Posterior cingulate gyrus (tissue), 11 donors: ENCODE measurements around the gene NRIP2.

Experiments used
- DNase-seq, 10 donors: peaks; one replicate each; pipeline versions ENCODE4 v3.0.0 to v3.0.0-alpha.2; 2020 to 2021; ENCODE audit warnings: mixed read lengths in 3 of 10
- intact Hi-C: fragments of 100-400 bp; cut with DNase I; formaldehyde crosslinking; loops from one replicate; pipeline ENCODE4 v1.15.1; 2023

Gene NRIP2

DNA sequence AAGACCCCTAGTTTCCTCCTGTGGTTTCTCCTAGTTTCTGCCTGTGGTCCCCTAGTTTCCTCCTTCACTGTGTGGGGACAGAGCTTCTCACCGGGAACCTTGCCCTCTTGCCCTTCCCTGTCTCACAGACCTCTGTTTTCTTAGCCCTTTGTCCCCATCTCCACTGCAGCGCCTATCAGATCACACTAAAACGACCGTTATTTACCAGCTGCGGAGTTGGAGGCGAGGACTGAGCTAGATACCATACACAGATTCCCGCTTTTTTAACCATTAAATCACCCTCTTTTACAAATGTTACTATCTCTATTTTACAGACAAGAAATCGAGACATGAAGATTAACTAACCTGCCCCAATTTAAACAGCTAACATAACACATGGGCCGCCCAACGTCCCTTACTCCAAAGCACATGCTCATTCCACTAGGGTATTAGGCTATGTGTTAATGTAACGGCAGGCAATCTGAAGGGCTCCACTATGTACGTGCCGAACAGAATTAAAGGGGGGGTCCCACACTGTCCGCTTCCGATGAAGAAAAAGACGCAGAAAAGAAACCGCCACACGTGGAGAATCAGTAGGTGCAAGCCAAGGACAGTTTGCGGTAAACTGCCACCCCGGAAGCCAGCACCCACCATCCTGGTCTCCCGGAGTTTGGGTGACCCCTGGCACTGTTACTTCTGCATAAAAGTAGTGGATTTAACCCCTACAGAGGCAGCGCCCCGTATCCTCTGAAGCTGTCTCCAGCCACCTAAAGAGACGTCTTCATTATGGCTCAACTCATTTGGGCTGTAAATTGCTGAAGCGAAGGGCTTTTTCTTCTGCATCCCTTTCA lies 41.9 kb downstream of the NRIP2 start:
- DNase-seq, result peak in 1 of 10 donors; percentile 37
- intact Hi-C loops, result no loop called here

DNA sequence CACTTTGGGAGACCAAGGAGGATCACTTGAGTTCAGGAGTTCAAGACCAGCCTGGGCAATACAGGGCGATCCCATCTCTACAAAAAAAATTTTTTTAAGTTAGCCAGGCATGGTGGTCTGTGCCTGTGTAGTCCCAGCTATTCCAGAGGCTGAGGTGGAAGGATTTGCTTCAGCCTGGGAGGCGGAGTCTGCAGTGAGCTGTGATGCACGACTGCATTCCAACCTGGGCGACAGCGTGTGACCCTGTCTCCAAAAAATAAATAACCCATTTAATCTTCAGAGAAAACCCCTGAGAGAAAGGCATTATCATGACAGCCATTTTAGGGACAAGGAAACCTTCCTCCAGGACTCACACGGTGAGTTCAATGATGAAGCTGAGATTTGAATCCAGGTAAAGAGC lies 43.7 kb downstream of the NRIP2 start:
- intact Hi-C loops, result no loop called here
- DNase-seq, result no peak

DNA sequence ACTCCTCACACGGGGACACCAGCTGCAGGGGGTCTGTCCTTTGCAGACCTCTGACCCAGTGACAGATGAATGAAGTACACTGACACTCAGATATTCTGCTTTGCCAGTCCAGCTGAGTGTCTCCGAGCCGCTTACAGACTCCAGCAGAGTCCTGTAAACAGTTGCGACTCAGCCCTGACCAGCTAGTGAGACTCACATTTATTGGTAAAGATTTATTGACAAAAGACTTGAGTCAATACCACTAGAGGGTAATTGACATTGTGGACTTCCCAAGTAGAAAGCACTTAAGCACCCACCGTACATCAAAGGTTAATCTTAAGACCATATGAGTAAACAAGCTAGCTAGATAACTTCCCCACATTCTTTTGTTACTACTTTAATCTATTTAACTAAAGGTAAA lies 49.8 kb downstream of the NRIP2 start:
- DNase-seq, result peak in 1 of 10 donors; percentile 63
- intact Hi-C loops, result no loop called here

DNA sequence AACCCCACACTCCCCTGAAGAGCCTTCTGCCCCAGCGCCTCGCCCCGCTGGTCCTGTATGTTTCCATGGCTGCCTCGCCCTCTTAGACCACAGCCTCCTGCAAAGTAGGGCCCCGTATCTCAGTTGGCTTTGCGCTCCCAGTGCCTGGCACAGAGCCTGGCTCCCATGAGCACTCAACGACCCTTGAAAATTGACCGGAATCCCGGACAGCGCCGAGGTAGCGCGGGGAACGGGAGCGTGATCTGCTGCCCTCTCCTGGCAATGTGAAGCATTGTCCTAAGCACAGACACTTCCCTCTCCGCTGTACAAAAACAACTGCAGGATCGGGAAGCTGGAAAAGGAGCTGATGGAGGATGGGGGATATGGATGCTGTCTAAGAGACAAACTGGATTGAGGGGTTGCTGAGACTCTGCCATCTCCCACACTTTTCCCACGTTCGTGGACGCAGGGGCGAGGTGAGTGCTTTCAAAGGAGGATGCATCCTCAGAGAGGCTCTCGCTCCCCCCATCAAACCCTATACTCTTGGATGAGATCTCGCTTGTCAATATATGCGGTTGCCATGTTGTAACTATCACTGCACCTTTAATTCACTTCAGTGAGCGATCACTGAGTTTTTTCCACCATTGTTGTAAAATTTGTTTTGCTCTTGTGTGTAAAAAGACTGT lies 50.8 kb downstream of the NRIP2 start:
- DNase-seq, result peak; percentile 45 to 96 (median 74)
- intact Hi-C loops, result loop anchor here (5.0 kb wide), 1 partner anchor 47 kb away; no protein-coding TSS in a partner anchor

DNA sequence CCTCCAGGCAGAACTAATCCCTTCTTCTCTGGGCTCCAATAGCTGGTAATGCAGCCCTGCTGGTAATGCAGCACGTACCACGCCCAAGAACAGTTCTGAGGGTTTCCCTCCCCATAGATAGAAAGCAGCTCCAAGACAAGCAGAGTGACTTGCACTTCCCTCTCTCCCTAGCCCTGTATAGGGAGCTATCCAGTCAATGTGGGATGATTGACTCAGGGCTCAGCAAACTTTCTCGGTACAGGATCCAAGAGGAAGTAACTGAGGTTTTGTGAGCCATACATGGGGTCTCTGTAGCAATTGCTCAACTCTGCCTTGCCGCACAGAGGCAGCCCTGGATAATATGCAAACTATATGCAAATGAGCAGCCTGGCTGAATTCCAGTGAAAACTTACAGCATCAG lies 55.6 kb downstream of the NRIP2 start:
- no peak for DNase-seq
- intact Hi-C loops, result no loop called here

DNA sequence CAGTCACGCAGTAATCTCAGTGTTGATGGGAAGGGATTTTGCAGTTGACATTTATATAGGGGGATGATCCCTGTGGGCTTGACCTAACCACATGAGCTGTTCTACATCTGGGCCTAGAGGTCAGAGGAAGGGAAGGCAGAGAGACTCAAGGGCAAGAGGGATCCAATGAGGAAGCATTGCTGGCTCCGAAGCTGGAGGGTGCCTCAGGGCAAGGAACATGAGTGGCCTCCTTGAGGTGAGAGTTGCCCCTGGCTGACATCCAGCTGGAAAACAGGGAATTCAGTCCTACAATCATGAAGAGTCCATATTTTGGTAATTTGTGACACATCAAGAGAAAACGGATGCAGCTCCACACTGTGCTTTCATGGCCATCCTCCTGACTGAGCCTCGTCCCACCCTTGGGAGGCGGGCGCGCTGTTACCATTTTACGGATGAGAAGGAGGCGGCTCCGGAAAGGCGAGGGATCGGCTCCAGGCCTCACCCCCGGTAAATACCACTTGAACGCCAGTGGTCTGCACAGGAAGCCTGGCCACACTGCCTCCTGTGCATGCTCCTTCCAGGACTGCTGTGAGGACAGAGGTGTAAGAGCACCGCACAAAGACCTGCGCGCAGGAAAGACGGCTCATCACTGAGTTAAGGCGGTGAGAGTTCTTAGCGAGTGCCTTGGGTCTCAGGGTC lies 58.6 kb downstream of the NRIP2 start:
- peak in 1 of 10 donors; percentile 72 for DNase-seq
- intact Hi-C loops, result no loop called here

DNA sequence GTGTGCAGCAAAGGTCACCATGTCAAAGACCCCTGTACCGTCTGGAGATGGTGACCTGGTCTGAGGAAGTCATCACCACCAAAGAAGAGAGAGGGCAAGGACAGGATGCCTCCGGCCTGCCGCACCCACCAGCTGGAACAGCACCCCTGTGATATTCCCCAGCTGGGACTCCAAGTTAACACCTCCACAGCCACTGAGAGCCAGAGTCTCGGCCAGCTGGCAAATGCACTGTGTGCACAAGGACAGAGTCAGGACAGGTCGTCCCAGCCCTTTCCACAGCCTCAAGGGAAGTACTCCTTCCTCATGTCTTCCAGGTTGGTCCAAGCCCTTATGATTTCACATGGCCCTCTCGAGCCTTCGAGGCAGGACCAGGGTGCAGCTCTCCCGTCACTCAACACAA lies 59.4 kb downstream of the NRIP2 start:
- no peak for DNase-seq
- intact Hi-C loops, result no loop called here
